ENCODE measurements around the gene ZBTB11.

Gene ZBTB11

DNA sequence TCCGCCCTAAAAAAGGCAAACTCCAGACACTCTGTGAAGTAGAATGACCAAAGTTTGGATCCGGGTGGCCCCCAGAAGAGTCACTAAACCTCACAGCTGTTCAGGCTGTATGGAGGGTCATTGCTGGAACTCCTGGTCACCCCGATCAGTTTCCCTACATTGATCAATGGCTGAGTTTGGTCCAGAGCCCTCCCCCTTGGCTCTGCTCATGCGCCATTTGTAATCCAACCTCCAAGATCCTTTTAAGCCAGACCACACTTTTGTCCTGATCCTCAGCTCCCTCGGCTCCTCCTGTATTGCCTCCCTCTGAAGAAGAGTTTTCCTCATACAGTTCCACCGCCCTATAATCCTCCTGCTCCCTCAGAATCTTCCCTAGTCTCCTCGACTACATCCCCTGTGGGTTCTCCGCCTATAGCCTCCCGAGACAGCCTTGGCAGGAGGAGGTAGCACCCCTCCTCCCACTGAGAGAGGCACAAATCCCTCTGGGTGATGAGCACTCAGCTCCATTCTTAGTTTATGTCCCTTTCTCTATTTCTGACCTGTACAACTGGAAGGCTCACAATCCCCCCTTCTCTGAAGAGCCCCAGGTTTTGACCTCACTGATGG, 42.2 kb downstream of the ZBTB11 start:
- TF ChIP-seq POLR2AphosphoS5 (IDR thresholded peaks at IDR 0.05; ENCODE audit: low read depth, low read length) (no peak), SIN3A (IDR thresholded peaks at IDR 0.05; ENCODE audit: borderline replicate concordance, insufficient read depth, low read length) (no peak), FOXP2 (optimal IDR thresholded peaks at IDR 0.05; ENCODE audit: borderline replicate concordance, extremely low read depth, extremely low read length, insufficient read depth) (no peak), TAF1 (IDR thresholded peaks at IDR 0.05; ENCODE audit: borderline replicate concordance, insufficient read depth, low read length) (no peak)
- TF ChIP-seq, protein P1, sequence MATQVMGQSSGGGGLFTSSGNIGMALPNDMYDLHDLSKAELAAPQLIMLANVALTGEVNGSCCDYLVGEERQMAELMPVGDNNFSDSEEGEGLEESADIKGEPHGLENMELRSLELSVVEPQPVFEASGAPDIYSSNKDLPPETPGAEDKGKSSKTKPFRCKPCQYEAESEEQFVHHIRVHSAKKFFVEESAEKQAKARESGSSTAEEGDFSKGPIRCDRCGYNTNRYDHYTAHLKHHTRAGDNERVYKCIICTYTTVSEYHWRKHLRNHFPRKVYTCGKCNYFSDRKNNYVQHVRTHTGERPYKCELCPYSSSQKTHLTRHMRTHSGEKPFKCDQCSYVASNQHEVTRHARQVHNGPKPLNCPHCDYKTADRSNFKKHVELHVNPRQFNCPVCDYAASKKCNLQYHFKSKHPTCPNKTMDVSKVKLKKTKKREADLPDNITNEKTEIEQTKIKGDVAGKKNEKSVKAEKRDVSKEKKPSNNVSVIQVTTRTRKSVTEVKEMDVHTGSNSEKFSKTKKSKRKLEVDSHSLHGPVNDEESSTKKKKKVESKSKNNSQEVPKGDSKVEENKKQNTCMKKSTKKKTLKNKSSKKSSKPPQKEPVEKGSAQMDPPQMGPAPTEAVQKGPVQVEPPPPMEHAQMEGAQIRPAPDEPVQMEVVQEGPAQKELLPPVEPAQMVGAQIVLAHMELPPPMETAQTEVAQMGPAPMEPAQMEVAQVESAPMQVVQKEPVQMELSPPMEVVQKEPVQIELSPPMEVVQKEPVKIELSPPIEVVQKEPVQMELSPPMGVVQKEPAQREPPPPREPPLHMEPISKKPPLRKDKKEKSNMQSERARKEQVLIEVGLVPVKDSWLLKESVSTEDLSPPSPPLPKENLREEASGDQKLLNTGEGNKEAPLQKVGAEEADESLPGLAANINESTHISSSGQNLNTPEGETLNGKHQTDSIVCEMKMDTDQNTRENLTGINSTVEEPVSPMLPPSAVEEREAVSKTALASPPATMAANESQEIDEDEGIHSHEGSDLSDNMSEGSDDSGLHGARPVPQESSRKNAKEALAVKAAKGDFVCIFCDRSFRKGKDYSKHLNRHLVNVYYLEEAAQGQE (IDR thresholded peaks at IDR 0.05; ENCODE audit: insufficient read depth in 1 of 2, low read depth in 2 of 2, low read length in 2 of 2): no peak

- TF ChIP-seq, protein P1 (IDR thresholded peaks at IDR 0.05; ENCODE audit: insufficient read depth in 1 of 2, low read depth in 2 of 2, low read length in 2 of 2): no peak
- TF ChIP-seq POLR2AphosphoS5 (IDR thresholded peaks at IDR 0.05; ENCODE audit: low read depth, low read length) (no peak), SIN3A (IDR thresholded peaks at IDR 0.05; ENCODE audit: borderline replicate concordance, insufficient read depth, low read length) (no peak), FOXP2 (optimal IDR thresholded peaks at IDR 0.05; ENCODE audit: borderline replicate concordance, extremely low read depth, extremely low read length, insufficient read depth) (no peak), TAF1 (IDR thresholded peaks at IDR 0.05; ENCODE audit: borderline replicate concordance, insufficient read depth, low read length) (no peak)
Observed at GRCh38 chr3:101633186-101633585, 43.7 kb downstream of the ZBTB11 start.

DNA sequence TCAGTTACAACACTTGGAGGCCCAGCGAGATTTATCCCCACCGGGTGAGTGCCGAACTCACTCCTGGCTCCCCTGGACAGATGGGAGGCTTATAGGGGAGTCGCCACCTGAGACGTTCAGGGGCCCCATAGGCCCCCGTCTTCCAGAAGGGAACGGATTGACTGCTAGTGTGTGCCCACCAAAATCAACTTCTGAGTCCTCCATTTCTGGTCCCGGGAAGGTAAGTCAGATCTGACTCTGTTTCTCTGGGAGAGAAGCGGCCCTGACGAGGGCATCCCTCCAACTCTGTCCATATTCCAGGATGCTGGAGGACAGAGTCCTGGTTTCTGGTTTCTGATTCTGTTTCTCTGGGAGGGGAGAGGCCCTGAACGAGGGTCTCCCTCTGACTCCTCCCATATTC, 44.3 kb downstream of the ZBTB11 start:
- TF ChIP-seq FOXP2 (optimal IDR thresholded peaks at IDR 0.05; ENCODE audit: borderline replicate concordance, extremely low read depth, extremely low read length, insufficient read depth): no peak
- TF ChIP-seq POLR2AphosphoS5 (IDR thresholded peaks at IDR 0.05; ENCODE audit: low read depth, low read length): no peak
- TF ChIP-seq TAF1 (IDR thresholded peaks at IDR 0.05; ENCODE audit: borderline replicate concordance, insufficient read depth, low read length): no peak
- TF ChIP-seq SIN3A (IDR thresholded peaks at IDR 0.05; ENCODE audit: borderline replicate concordance, insufficient read depth, low read length): no peak
- TF ChIP-seq, protein P1 (IDR thresholded peaks at IDR 0.05; ENCODE audit: insufficient read depth in 1 of 2, low read depth in 2 of 2, low read length in 2 of 2): no peak

GRCh38 chr3:101631098-101631796, 45.7 kb downstream of the ZBTB11 start:
- TF ChIP-seq FOXP2 (optimal IDR thresholded peaks at IDR 0.05; ENCODE audit: borderline replicate concordance, extremely low read depth, extremely low read length, insufficient read depth) (no peak), POLR2AphosphoS5 (IDR thresholded peaks at IDR 0.05; ENCODE audit: low read depth, low read length) (no peak), SIN3A (IDR thresholded peaks at IDR 0.05; ENCODE audit: borderline replicate concordance, insufficient read depth, low read length) (no peak), TAF1 (IDR thresholded peaks at IDR 0.05; ENCODE audit: borderline replicate concordance, insufficient read depth, low read length) (no peak)
- TF ChIP-seq, protein P1 (IDR thresholded peaks at IDR 0.05; ENCODE audit: insufficient read depth in 1 of 2, low read depth in 2 of 2, low read length in 2 of 2): no peak

Data from PFSK-1 (cell line).